Smooth muscle cell (in vitro differentiated cells): ENCODE measurements around the gene TMEM209. TPM values are rescaled to one million over a fixed set of nuclear protein-coding genes. Genes with fewer than 3 reads are reported as not detected.
A peak's percentile ranks its signal among the peaks of the same experiment; 100 is the strongest.

Experiments used
- DNase-seq: peaks from one replicate; lab custom pipeline; 2025; ENCODE audit not compliant: unreplicated experiment; lab: John Stamatoyannopoulos, UW
- H2AFZ ChIP-seq: fragments of 200-600 bp; sonication (generic); 2 replicates; pipeline ENCODE4 v1.6.0; 2016; ENCODE audit warnings: antibody characterized with exemption, low read depth, mild to moderate bottlenecking
- H3F3A ChIP-seq: fragments of 200-600 bp; sonication (generic); 2 replicates; pipeline ENCODE4 v1.6.0; 2017; ENCODE audit warnings: antibody characterized with exemption, low read depth
- H3K27ac ChIP-seq: fragments of 200-600 bp; sonication (generic); 2 replicates; pipeline ENCODE4 v1.5.1; 2016; ENCODE audit warnings: low read depth, mild to moderate bottlenecking
- H3K27me3 ChIP-seq: fragments of 200-600 bp; sonication (generic); 2 replicates; pipeline ENCODE4 v1.6.1; 2016; ENCODE audit warnings: low read depth, mild to moderate bottlenecking
- H3K36me3 ChIP-seq: fragments of 200-600 bp; sonication (generic); 2 replicates; pipeline ENCODE4 v1.5.1; 2016; ENCODE audit warnings: low read depth
- H3K4me1 ChIP-seq: fragments of 200-600 bp; sonication (generic); 2 replicates; pipeline ENCODE4 v1.5.1; 2016; ENCODE audit warnings: low read depth
- H3K4me2 ChIP-seq: fragments of 200-600 bp; sonication (generic); 2 replicates; pipeline ENCODE4 v1.6.0; 2016; ENCODE audit warnings: mild to moderate bottlenecking
- H3K4me3 ChIP-seq: fragments of 200-600 bp; sonication (generic); 2 replicates; pipeline ENCODE4 v1.5.1; 2016; ENCODE audit warnings: mild to moderate bottlenecking
- H3K79me2 ChIP-seq: fragments of 200-600 bp; sonication (generic); 2 replicates; pipeline ENCODE4 v1.6.0; 2016; ENCODE audit warnings: low read depth, mild to moderate bottlenecking
- H3K9ac ChIP-seq: fragments of 200-600 bp; sonication (generic); 2 replicates; pipeline ENCODE4 v1.6.0; 2016; ENCODE audit warnings: low read depth
- H3K9me3 ChIP-seq: fragments of 200-600 bp; sonication (generic); replicated peaks from 2 replicates; pipeline ENCODE4 v1.5.1; 2016; ENCODE audit warnings: low read depth
- H4K20me1 ChIP-seq: fragments of 200-600 bp; sonication (generic); 2 replicates; pipeline ENCODE4 v1.6.0; 2016; ENCODE audit warnings: low read depth
- WGBS: methylation state at CpG from one replicate; pipeline ENCODE4 v1.1.7; 2016; ENCODE audit warnings: low lambda C conversion rate; 5-methylcytosine and 5-hydroxymethylcytosine counted together
- polyA plus RNA-seq: library from polyadenylated mRNA; unstranded; fragments of >200 nt; fragmentation: Nextera tagmentation; extraction: Ambion mirVana; gene quantifications from 2 replicates; pipeline ENCODE4 v1.2.1, GENCODE V29; 2016
- total RNA-seq: library from RNA; depleted of rRNA; stranded (reverse); fragments of >200 nt; gene quantifications from 2 replicates; pipeline ENCODE4 v1.2.3, GENCODE V29; 2014
- TF ChIP-seq, protein P1 (sequence below): fragments of 200-600 bp; sonication (generic); IDR thresholded peaks from 2 replicates; pipeline ENCODE4 v1.5.1; 2017; ENCODE audit warnings: borderline replicate concordance, mild to moderate bottlenecking, antibody characterized with exemption; ENCODE audit not compliant: insufficient read depth, poor library complexity, severe bottlenecking

TMEM209 gene
- total and polyA plus RNA-seq, 2 experiments from 2014 or later = 15.1 to 20.3 TPM

GRCh38 chr7:130140551-130141160 is 64.5 kb downstream of the TMEM209 start:
- no peaks in the 10 kb centered on the region for H3K27me3 ChIP-seq

DNA sequence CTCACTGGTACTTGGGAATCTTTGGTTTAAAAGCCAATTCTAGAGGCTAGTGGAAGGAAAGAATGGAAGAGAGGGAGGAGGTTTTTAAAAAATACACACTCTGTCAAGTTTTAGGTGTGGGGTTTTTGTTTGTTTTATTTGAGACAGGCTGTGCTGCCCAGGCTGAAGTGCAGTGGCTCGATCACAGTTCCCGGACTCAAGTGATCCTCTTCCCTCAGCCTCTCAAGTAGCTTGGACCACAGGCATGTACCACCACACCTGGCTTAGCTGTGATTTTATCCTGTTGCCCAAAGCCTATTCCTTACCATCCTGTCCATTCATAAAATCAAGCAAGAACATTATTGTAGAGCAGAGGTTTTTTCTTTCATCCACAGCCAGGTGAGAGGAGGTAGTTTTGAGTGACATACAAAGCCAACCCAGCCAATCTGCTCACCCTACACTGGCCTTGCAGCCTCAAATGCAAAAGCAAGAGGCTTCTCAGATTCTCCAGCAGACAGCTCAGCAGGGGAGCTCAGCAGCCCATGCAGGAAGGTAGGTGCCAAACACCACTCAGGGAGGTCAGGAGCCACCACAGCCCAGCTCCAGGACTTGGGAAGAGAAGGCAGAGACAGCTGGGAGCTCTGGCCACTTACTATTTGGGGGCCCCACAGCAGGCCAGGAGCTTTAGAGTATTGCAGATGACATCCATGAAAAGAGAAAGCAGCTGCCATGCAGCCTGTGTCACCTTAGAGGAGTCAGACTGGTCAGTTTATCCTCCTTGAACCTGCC is 65.8 kb downstream of the TMEM209 start:
- 97% methylated on average over 2 of the region's 2 CpGs for WGBS
- DNase-seq = no peak
- no peak overlapping the region for H2AFZ ChIP-seq

More at GRCh38 chr7:130140551-130141160, 64.5 kb downstream of the TMEM209 start:
- Histone ChIP-seq H3K4me3 (peak overlapping the region; percentile 57), H3K9me3 (no peaks in the 10 kb centered on the region), H2AFZ (no peak overlapping the region), H3K4me1 (peaks cover 24% of the 10 kb centered on the region), H4K20me1 (no peaks in the 10 kb centered on the region), H3K79me2 (no peaks in the 10 kb centered on the region), H3K27ac (no peak overlapping the region), H3K9ac (no peak overlapping the region), H3K36me3 (no peaks in the 10 kb centered on the region), H3K4me2 (peak overlapping the region; percentile 90), H3F3A (no peaks in the 10 kb centered on the region)
- WGBS = 78% methylated on average over 38 of the region's 47 CpGs
- TF ChIP-seq, protein P1, sequence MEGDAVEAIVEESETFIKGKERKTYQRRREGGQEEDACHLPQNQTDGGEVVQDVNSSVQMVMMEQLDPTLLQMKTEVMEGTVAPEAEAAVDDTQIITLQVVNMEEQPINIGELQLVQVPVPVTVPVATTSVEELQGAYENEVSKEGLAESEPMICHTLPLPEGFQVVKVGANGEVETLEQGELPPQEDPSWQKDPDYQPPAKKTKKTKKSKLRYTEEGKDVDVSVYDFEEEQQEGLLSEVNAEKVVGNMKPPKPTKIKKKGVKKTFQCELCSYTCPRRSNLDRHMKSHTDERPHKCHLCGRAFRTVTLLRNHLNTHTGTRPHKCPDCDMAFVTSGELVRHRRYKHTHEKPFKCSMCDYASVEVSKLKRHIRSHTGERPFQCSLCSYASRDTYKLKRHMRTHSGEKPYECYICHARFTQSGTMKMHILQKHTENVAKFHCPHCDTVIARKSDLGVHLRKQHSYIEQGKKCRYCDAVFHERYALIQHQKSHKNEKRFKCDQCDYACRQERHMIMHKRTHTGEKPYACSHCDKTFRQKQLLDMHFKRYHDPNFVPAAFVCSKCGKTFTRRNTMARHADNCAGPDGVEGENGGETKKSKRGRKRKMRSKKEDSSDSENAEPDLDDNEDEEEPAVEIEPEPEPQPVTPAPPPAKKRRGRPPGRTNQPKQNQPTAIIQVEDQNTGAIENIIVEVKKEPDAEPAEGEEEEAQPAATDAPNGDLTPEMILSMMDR = no peak
- DNase-seq = no peak

DNA sequence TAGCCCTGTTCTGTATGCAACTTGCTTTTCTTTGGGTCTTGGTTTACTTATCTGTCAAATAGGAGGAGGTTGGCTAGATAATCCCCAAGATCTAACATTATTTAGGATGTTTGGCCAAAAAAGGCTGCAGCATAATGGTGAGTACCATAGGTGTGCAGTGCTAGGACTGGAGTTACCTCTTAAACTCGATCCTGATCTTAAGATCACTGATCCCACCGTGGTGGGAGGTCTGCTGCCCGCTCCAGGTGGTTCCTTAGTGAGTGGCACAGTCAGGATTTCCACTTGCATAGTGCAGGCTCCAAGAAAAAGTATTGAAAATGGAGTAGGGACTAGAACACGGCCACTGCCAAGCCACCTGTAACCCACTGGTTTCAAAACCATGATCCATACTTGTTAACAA is 68.0 kb downstream of the TMEM209 start:
- 97% methylated on average over 4 of the region's 4 CpGs for WGBS
- no peak overlapping the region for H3K4me2 ChIP-seq
- H3K4me3 ChIP-seq = no peak overlapping the region
- no peaks in the 10 kb centered on the region for H3K79me2 ChIP-seq
- H3K27ac ChIP-seq = no peak overlapping the region
- DNase-seq = no peak
- no peaks in the 10 kb centered on the region for H3K36me3 ChIP-seq
- H3K9ac ChIP-seq = no peak overlapping the region
- H4K20me1 ChIP-seq = no peaks in the 10 kb centered on the region
- no peaks in the 10 kb centered on the region for H3F3A ChIP-seq
- H3K4me1 ChIP-seq = peaks cover 41% of the 10 kb centered on the region
- TF ChIP-seq, protein P1 = no peak
- H2AFZ ChIP-seq = no peak overlapping the region
- H3K27me3 ChIP-seq = no peaks in the 10 kb centered on the region
- H3K9me3 ChIP-seq = no peaks in the 10 kb centered on the region

More for the DNA sequence above, 65.8 kb downstream of the TMEM209 start:
- no peaks in the 10 kb centered on the region for H3K9me3 ChIP-seq
- no peaks in the 10 kb centered on the region for H4K20me1 ChIP-seq
- H3F3A ChIP-seq = no peaks in the 10 kb centered on the region
- H3K27ac ChIP-seq = no peak overlapping the region
- H3K36me3 ChIP-seq = no peaks in the 10 kb centered on the region
- no peak overlapping the region for H3K4me3 ChIP-seq
- no peak overlapping the region for H3K9ac ChIP-seq
- H3K79me2 ChIP-seq = no peaks in the 10 kb centered on the region
- no peaks in the 10 kb centered on the region for H3K27me3 ChIP-seq
- H3K4me1 ChIP-seq = peaks cover 36% of the 10 kb centered on the region
- H3K4me2 ChIP-seq = no peak overlapping the region
- TF ChIP-seq, protein P1 = no peak
